ENCODE measurements around the gene ANKRD11. TPM values are rescaled to one million over a fixed set of nuclear protein-coding genes. Genes with fewer than 3 reads are reported as not detected.

The ANKRD11 gene
- total RNA-seq, 8 experiments from 2014 or later = 22.6 to 148 (median 52.5) TPM

- in situ Hi-C loops (cut with MboI; ENCODE audit: low pct_unique_long_range_greater_than_20kb in 2 of 9, low sequenced_read_pairs in 9 of 9, unreplicated experiment in 9 of 9) = no loop called here
- WGBS, 10 experiments = 95 to 100% (median 100%) methylated on average over 1 to 11 of the region's 28 CpGs; no CpG with 5 or more reads in 4 of the 10 experiments
- no peak for ATAC-seq (replicated peaks in 6 of 8)
- Histone ChIP-seq H3K27ac (no peak overlapping the region), H3K4me3 (no peak overlapping the region), H3K4me1 (replicated peaks in 1 of 2) (no peaks in the 10 kb centered on the region)
Observed at GRCh38 chr16:89281189-89281577, 209.2 kb downstream of the ANKRD11 start.

GRCh38 chr16:89280546-89281188, 209.7 kb downstream of the ANKRD11 start:
- 90 to 100% (median 93%) methylated on average over 2 to 11 of the region's 44 CpGs; no CpG with 5 or more reads in 4 of the 10 experiments for WGBS, 10 experiments
- ATAC-seq (replicated peaks in 6 of 8) = peak in 1 of 8 experiments; percentile 6
- no peak overlapping the region for H3K27ac ChIP-seq
- no peak overlapping the region for H3K4me3 ChIP-seq
- in situ Hi-C loops (cut with MboI; ENCODE audit: low pct_unique_long_range_greater_than_20kb in 2 of 9, low sequenced_read_pairs in 9 of 9, unreplicated experiment in 9 of 9) = no loop called here
- no peaks in the 10 kb centered on the region for H3K4me1 ChIP-seq (replicated peaks in 1 of 2)

GRCh38 chr16:89279666-89280481, 210.5 kb downstream of the ANKRD11 start:
- 80 to 100% (median 93%) methylated on average over 1 to 5 of the region's 65 CpGs; no CpG with 5 or more reads in 7 of the 10 experiments for WGBS, 10 experiments
- Histone ChIP-seq H3K27ac (no peak overlapping the region), H3K4me1 (replicated peaks in 1 of 2) (no peaks in the 10 kb centered on the region), H3K4me3 (no peak overlapping the region)
- ATAC-seq (replicated peaks in 6 of 8) = peak in 4 of 8 experiments; percentile 8 to 18 (median 8)
- in situ Hi-C loops (cut with MboI; ENCODE audit: low pct_unique_long_range_greater_than_20kb in 2 of 9, low sequenced_read_pairs in 9 of 9, unreplicated experiment in 9 of 9) = no loop called here

GRCh38 chr16:89278441-89279240, 211.7 kb downstream of the ANKRD11 start:
- in situ Hi-C loops (cut with MboI; ENCODE audit: low pct_unique_long_range_greater_than_20kb in 2 of 9, low sequenced_read_pairs in 9 of 9, unreplicated experiment in 9 of 9) = no loop called here
- ATAC-seq (replicated peaks in 6 of 8) = peak in 1 of 8 experiments; percentile 4
- Histone ChIP-seq H3K4me3 (no peak overlapping the region), H3K4me1 (replicated peaks in 1 of 2) (no peaks in the 10 kb centered on the region), H3K27ac (no peak overlapping the region)
- WGBS, 10 experiments = 91% methylated on average over 6 of the region's 36 CpGs; no CpG with 5 or more reads in 9 of the 10 experiments

- no peaks in the 10 kb centered on the region for H3K4me1 ChIP-seq (replicated peaks in 1 of 2)
- in situ Hi-C loops (cut with MboI; ENCODE audit: low pct_unique_long_range_greater_than_20kb in 2 of 9, low sequenced_read_pairs in 9 of 9, unreplicated experiment in 9 of 9) = no loop called here
- no peak overlapping the region for H3K27ac ChIP-seq
- no peak overlapping the region for H3K4me3 ChIP-seq
- no peak for ATAC-seq (replicated peaks in 6 of 8)
- WGBS, 10 experiments = 85 to 100% (median 91%) methylated on average over 3 to 5 of the region's 33 CpGs; no CpG with 5 or more reads in 6 of the 10 experiments
Observed at GRCh38 chr16:89277641-89278341, 212.6 kb downstream of the ANKRD11 start.

- H3K27ac ChIP-seq = no peak overlapping the region
- no peak for ATAC-seq (replicated peaks in 6 of 8)
- in situ Hi-C loops (cut with MboI; ENCODE audit: low pct_unique_long_range_greater_than_20kb in 2 of 9, low sequenced_read_pairs in 9 of 9, unreplicated experiment in 9 of 9) = no loop called here
Observed at GRCh38 chr16:89277049-89277448, 213.3 kb downstream of the ANKRD11 start.

GRCh38 chr16:89275837-89276720, 214.3 kb downstream of the ANKRD11 start:
- Histone ChIP-seq H3K4me3 (no peak overlapping the region), H3K27ac (no peak overlapping the region), H3K4me1 (replicated peaks in 1 of 2) (no peaks in the 10 kb centered on the region)
- in situ Hi-C loops (cut with MboI; ENCODE audit: low pct_unique_long_range_greater_than_20kb in 2 of 9, low sequenced_read_pairs in 9 of 9, unreplicated experiment in 9 of 9) = no loop called here
- ATAC-seq (replicated peaks in 6 of 8) = peak in 2 of 8 experiments; percentile 2 to 11
- 93 to 97% (median 94%) methylated on average over 3 to 9 of the region's 39 CpGs; no CpG with 5 or more reads in 6 of the 10 experiments for WGBS, 10 experiments

More at GRCh38 chr16:89277049-89277448, 213.3 kb downstream of the ANKRD11 start:
- Histone ChIP-seq H3K4me1 (replicated peaks in 1 of 2) (no peaks in the 10 kb centered on the region), H3K4me3 (no peak overlapping the region)
- 91 to 93% methylated on average over 3 to 4 of the region's 9 CpGs; no CpG with 5 or more reads in 8 of the 10 experiments for WGBS, 10 experiments

- H3K27ac ChIP-seq = no peak overlapping the region
- 100% methylated on average over 2 of the region's 11 CpGs; no CpG with 5 or more reads in 9 of the 10 experiments for WGBS, 10 experiments
- no peak overlapping the region for H3K4me3 ChIP-seq
- in situ Hi-C loops (cut with MboI; ENCODE audit: low pct_unique_long_range_greater_than_20kb in 2 of 9, low sequenced_read_pairs in 9 of 9, unreplicated experiment in 9 of 9) = no loop called here
- H3K4me1 ChIP-seq (replicated peaks in 1 of 2) = no peaks in the 10 kb centered on the region
- ATAC-seq (replicated peaks in 6 of 8) = no peak
Observed at GRCh38 chr16:89275284-89275584, 215.1 kb downstream of the ANKRD11 start.

- no peak for ATAC-seq (replicated peaks in 6 of 8)
- Histone ChIP-seq H3K4me3 (no peak overlapping the region), H3K4me1 (replicated peaks in 1 of 2) (no peaks in the 10 kb centered on the region), H3K27ac (no peak overlapping the region)
- in situ Hi-C loops (cut with MboI; ENCODE audit: low pct_unique_long_range_greater_than_20kb in 2 of 9, low sequenced_read_pairs in 9 of 9, unreplicated experiment in 9 of 9) = no loop called here
- WGBS, 10 experiments = 95 to 100% (median 100%) methylated on average over 1 to 3 of the region's 30 CpGs; no CpG with 5 or more reads in 6 of the 10 experiments
Observed at GRCh38 chr16:89274561-89275283, 215.6 kb downstream of the ANKRD11 start.

- peak in 1 of 8 experiments; percentile 5 for ATAC-seq (replicated peaks in 6 of 8)
- no peak overlapping the region for H3K4me3 ChIP-seq
- H3K4me1 ChIP-seq (replicated peaks in 1 of 2) = no peaks in the 10 kb centered on the region
- in situ Hi-C loops (cut with MboI; ENCODE audit: low pct_unique_long_range_greater_than_20kb in 2 of 9, low sequenced_read_pairs in 9 of 9, unreplicated experiment in 9 of 9) = no loop called here
- 82 to 100% (median 92%) methylated on average over 1 to 6 of the region's 19 CpGs; no CpG with 5 or more reads in 4 of the 10 experiments for WGBS, 10 experiments
- no peak overlapping the region for H3K27ac ChIP-seq
Observed at GRCh38 chr16:89273741-89274472, 216.5 kb downstream of the ANKRD11 start.

GRCh38 chr16:89272631-89273030, 217.7 kb downstream of the ANKRD11 start:
- no peak overlapping the region for H3K4me3 ChIP-seq
- no peak overlapping the region for H3K27ac ChIP-seq
- in situ Hi-C loops (cut with MboI; ENCODE audit: low pct_unique_long_range_greater_than_20kb in 2 of 9, low sequenced_read_pairs in 9 of 9, unreplicated experiment in 9 of 9) = no loop called here
- WGBS, 10 experiments = 93 to 100% (median 100%) methylated on average over 2 to 5 of the region's 6 CpGs; no CpG with 5 or more reads in 1 of the 10 experiments
- no peaks in the 10 kb centered on the region for H3K4me1 ChIP-seq (replicated peaks in 1 of 2)
- no peak for ATAC-seq (replicated peaks in 6 of 8)

Measured in motor neuron (in vitro differentiated cells).